ENCODE measurements around the gene MEIOB. TPM values are rescaled to one million over a fixed set of nuclear protein-coding genes. Genes with fewer than 3 reads are reported as not detected.

The MEIOB gene
- polyA plus RNA-seq, 2 of the 4 experiments (the other 2 are of a cell fraction) = 2.9 to 9.1 TPM

DNA sequence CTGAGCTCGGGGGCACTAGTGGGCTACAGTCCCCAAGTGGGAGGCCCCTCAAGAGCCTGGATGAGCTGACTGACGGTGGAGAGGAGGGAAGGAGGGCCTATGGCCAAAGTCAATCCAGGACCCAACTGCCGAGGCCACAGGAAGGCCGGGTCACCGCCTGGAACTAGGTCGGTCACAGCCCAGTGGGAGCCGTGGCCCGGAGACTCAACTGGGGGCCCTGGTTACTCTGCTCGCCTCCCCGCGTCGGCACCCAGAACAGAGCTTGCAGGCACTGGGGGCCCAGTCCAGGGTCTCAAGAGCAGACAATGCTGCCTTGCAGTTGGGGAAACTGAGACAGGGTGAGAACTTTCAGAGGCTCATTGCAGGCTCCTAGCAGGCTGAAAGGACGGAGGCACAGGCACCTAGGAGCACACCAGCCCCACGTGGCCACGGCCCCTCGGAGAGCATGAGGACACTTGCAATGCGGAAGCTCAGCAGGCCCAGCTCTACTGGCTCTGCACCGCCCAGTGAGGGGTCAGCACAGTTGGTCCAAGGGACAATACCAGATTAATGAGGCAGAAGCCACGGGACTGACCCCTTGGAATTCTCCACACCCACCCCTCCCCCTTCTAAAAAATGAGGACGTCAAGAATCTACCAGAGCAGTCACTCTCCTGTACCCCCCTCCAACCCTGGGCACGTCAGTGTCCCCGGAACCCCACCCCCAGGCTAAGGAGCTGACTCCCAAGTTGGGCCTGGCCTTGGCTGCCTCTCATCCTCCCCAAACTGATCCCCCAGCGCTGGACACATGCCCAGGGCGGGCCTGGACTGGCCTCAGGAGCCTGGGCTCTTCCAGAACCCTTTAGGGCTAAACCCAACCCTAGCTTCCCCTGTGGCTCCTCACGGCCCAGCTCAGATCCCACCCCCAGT, 44.0 kb upstream of the MEIOB start:
- FAIRE-seq (no peak), ATAC-seq (no peak), DNase-seq (ENCODE audit: low read depth in 1 of 2, low spot score in 1 of 2) (no peak)
- no peak for TF ChIP-seq CHD4 (IDR thresholded peaks at IDR 0.05; ENCODE audit: borderline replicate concordance)
- no peak for TF ChIP-seq HOXA7 (CRISPR knock-in tag; IDR thresholded peaks at IDR 0.05)
- ChIA-PET POLR2A (no interaction called here), CTCF (interaction anchor here (0.6 to 4.4 kb wide), 8 partner anchors 7 to 176 kb away, joined by 3 to 27 read pairs (median 4); no protein-coding TSS in a partner anchor)
- no peaks in the 10 kb centered on the region for H3K9me3 ChIP-seq
- 81% methylated on average over 15 of the region's 25 CpGs for WGBS (ENCODE audit: missing lambda C conversion rate)
- H3K4me1 ChIP-seq = peaks cover 35% of the 10 kb centered on the region
- H3K27ac ChIP-seq = no peak overlapping the region
- no peak overlapping the region for H3K4me2 ChIP-seq
- H3K4me3 ChIP-seq = no peak overlapping the region

DNA sequence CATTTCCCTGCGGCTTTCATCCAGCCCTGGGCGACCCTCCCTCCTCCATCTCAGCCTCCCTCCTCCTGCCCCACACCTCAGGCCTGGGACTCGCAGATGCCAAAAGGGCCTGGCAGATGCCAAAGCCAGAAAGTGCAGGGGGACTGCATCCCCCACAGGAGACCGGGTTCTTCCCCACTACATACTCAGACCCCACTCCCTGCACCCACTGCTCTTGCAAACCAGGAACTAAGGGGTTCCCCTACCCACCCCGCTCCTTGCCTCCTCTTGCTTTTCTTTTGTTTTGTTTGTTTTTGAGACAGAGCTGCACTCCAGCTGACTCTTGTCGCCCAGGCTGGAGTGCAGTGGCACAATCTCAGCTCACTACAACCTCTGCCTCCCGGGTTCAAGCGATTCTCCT, 43.0 kb upstream of the MEIOB start:
- FAIRE-seq (no peak), DNase-seq (ENCODE audit: low read depth in 1 of 2, low spot score in 1 of 2) (no peak), ATAC-seq (no peak)
- H3K4me3 ChIP-seq = no peak overlapping the region
- CTCF ChIA-PET = interaction anchor here (0.6 to 4.4 kb wide), 4 partner anchors 8 to 36 kb away, joined by 3 to 27 read pairs (median 4); no protein-coding TSS in a partner anchor
- no peaks in the 10 kb centered on the region for H3K9me3 ChIP-seq
- H3K4me2 ChIP-seq = no peak overlapping the region
- H3K4me1 ChIP-seq = peaks cover 33% of the 10 kb centered on the region
- TF ChIP-seq RCOR1 (IDR thresholded peaks at IDR 0.05; ENCODE audit: low read depth, low read length) (no peak), CHD2 (IDR thresholded peaks at IDR 0.05; ENCODE audit: low read length, partially characterized antibody) (no peak), ZSCAN20 (CRISPR knock-in tag; IDR thresholded peaks at IDR 0.05) (no peak), ESRRA (IDR thresholded peaks at IDR 0.05; ENCODE audit: borderline replicate concordance, low read length) (no peak), PHF8 (IDR thresholded peaks at IDR 0.05; ENCODE audit: borderline replicate concordance, low read depth) (no peak), BHLHE40 (IDR thresholded peaks at IDR 0.05; ENCODE audit: low read depth, low read length) (no peak), KDM5A (IDR thresholded peaks at IDR 0.05) (no peak), USF2 (IDR thresholded peaks at IDR 0.05) (no peak), CBX2 (IDR thresholded peaks at IDR 0.05; ENCODE audit: borderline replicate concordance, low read depth) (no peak)
- POLR2A ChIA-PET = no interaction called here
- WGBS (ENCODE audit: missing lambda C conversion rate) = 72% methylated on average over 8 of the region's 8 CpGs
- 0 out of 6 replicates have a peak overlapping the region, but pooled peaks of 1 of the 2 experiments have one; percentile 8 for H3K27ac ChIP-seq

GRCh38 chr16:1914084-1914608, 42.2 kb upstream of the MEIOB start:
- CTCF ChIA-PET = interaction anchor here (1.5 to 4.4 kb wide), 4 partner anchors 9 to 15 kb away, joined by 3 to 27 read pairs (median 4); no protein-coding TSS in a partner anchor
- ATAC-seq (no peak), DNase-seq (ENCODE audit: low read depth in 1 of 2, low spot score in 1 of 2) (no peak), FAIRE-seq (no peak)
- no peak overlapping the region for H3K4me3 ChIP-seq
- H3K4me1 ChIP-seq = peaks cover 39% of the 10 kb centered on the region
- peak overlapping the region in 1 of 2 experiments; percentile 75; a peak in 3 of 6 replicates for H3K27ac ChIP-seq
- H3K4me2 ChIP-seq = 0 out of 3 replicates have a peak overlapping the region, but pooled peaks have one; percentile 38
- WGBS (ENCODE audit: missing lambda C conversion rate) = 90% methylated on average over 5 of the region's 15 CpGs
- POLR2A ChIA-PET = no interaction called here
- TF ChIP-seq GATA3 (IDR thresholded peaks at IDR 0.05; ENCODE audit: borderline replicate concordance) (no peak), SREBF2 (IDR thresholded peaks at IDR 0.05) (no peak), FOSB (CRISPR knock-in tag; IDR thresholded peaks at IDR 0.05) (no peak), MAX (IDR thresholded peaks at IDR 0.05) (no peak), PHF8 (IDR thresholded peaks at IDR 0.05; ENCODE audit: borderline replicate concordance, low read depth) (no peak), CHD2 (IDR thresholded peaks at IDR 0.05; ENCODE audit: low read length, partially characterized antibody) (no peak), HOXB5 (CRISPR knock-in tag; IDR thresholded peaks at IDR 0.05) (no peak), CBX2 (IDR thresholded peaks at IDR 0.05; ENCODE audit: borderline replicate concordance, low read depth) (no peak), FOSL2 (IDR thresholded peaks at IDR 0.05) (no peak), FOSL2 (CRISPR knock-in tag; IDR thresholded peaks at IDR 0.05) (no peak), ZSCAN20 (CRISPR knock-in tag; IDR thresholded peaks at IDR 0.05) (no peak)
- H3K9me3 ChIP-seq = no peaks in the 10 kb centered on the region
